Liver (tissue), 3 donors: Measurements from ENCODE around the gene SORL1.
A peak's percentile ranks its signal among the peaks of the same experiment; 100 is the strongest.

Source experiments
- GABPA ChIP-seq, 2 donors: IDR thresholded peaks in 1 of 2; conservative IDR thresholded peaks in 1 of 2; 2 replicates each; pipeline ENCODE4 v1.6.1; 2016; ENCODE audit warnings: antibody characterized with exemption in 2 of 2, mild to moderate bottlenecking in 1 of 2, moderate library complexity in 1 of 2
- MAX ChIP-seq: IDR thresholded peaks from 2 replicates; pipeline ENCODE4 v1.6.1; 2016; ENCODE audit warnings: antibody characterized with exemption
- RAD21 ChIP-seq, 2 donors: IDR thresholded peaks; 2 replicates each; pipeline ENCODE4 v1.6.1; 2016; ENCODE audit warnings: antibody characterized with exemption in 2 of 2, mild to moderate bottlenecking in 2 of 2
- TF ChIP-seq, protein P1 (sequence below): fragments of 150-350 bp; IDR thresholded peaks from 2 replicates; pipeline ENCODE4 v1.5.1; 2017; ENCODE audit warnings: improper control_type of control experiment, low read depth, low read length; ENCODE audit not compliant: missing input control
- donor health status: healthy.
- donor health status: healthy.

GRCh38 chr11:121446752-121447156, 5.4 kb upstream of the SORL1 start:
- TF ChIP-seq, protein P1, sequence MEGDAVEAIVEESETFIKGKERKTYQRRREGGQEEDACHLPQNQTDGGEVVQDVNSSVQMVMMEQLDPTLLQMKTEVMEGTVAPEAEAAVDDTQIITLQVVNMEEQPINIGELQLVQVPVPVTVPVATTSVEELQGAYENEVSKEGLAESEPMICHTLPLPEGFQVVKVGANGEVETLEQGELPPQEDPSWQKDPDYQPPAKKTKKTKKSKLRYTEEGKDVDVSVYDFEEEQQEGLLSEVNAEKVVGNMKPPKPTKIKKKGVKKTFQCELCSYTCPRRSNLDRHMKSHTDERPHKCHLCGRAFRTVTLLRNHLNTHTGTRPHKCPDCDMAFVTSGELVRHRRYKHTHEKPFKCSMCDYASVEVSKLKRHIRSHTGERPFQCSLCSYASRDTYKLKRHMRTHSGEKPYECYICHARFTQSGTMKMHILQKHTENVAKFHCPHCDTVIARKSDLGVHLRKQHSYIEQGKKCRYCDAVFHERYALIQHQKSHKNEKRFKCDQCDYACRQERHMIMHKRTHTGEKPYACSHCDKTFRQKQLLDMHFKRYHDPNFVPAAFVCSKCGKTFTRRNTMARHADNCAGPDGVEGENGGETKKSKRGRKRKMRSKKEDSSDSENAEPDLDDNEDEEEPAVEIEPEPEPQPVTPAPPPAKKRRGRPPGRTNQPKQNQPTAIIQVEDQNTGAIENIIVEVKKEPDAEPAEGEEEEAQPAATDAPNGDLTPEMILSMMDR: peak; percentile 17
- TF ChIP-seq MAX (no peak), RAD21 (IDR thresholded peaks at IDR 0.05) (peak; percentile 64 to 72), GABPA (IDR thresholded peaks at IDR 0.05 in 1 of 2, conservative IDR thresholded peaks at IDR 0.05 in 1 of 2) (no peak)
